HL-60 (cell line): ENCODE data around the gene LNPEP.
A peak's percentile ranks its signal among the peaks of the same experiment; 100 is the strongest.

Experiments
- DNase-seq, 2 experiments: peaks; one replicate each; pipeline ENCODE4 v3.0.0-alpha.2; 2010 to 2020; ENCODE audit warnings: low read depth in 1 of 2, low spot score in 1 of 2
- H3K27ac ChIP-seq: fragments of 250-450 bp; sonication (Bioruptor Pico); replicated peaks from 2 replicates; pipeline ENCODE4 v1.5.1; 2020; ENCODE audit warnings: mild to moderate bottlenecking, moderate library complexity
- H3K27me3 ChIP-seq: fragments of 250-450 bp; sonication (Bioruptor Pico); 2 replicates; pipeline ENCODE4 v1.5.1; 2021; ENCODE audit warnings: mild to moderate bottlenecking, moderate library complexity; ENCODE audit not compliant: insufficient read depth, poor library complexity, severe bottlenecking
- H3K4me3 ChIP-seq: replicated peaks from 2 replicates; pipeline ENCODE4 v1.5.1; 2011; ENCODE audit warnings: mild to moderate bottlenecking, control low read depth, low read length; ENCODE audit not compliant: insufficient read depth
- GABPA ChIP-seq: IDR thresholded peaks from 2 replicates; pipeline ENCODE4 v1.6.1; 2012; ENCODE audit warnings: low read depth
- POLR2AphosphoS5 ChIP-seq: IDR thresholded peaks from 2 replicates; pipeline ENCODE4 v1.6.1; 2012; ENCODE audit warnings: low read depth
- SPI1 ChIP-seq: IDR thresholded peaks from 2 replicates; pipeline ENCODE4 v1.6.1; 2012; ENCODE audit warnings: low read depth, mild to moderate bottlenecking, borderline replicate concordance
- TF ChIP-seq, protein P1 (sequence below): IDR thresholded peaks from 2 replicates; pipeline ENCODE4 v1.6.1; 2012; ENCODE audit warnings: low read depth; ENCODE audit not compliant: insufficient replicate concordance
- TF ChIP-seq, protein P2 (sequence below): IDR thresholded peaks from one replicate; pipeline ENCODE4 v1.5.1; 2011; ENCODE audit warnings: low read length, control low read depth, inconsistent platforms; ENCODE audit not compliant: insufficient read depth

Gene LNPEP

DNA sequence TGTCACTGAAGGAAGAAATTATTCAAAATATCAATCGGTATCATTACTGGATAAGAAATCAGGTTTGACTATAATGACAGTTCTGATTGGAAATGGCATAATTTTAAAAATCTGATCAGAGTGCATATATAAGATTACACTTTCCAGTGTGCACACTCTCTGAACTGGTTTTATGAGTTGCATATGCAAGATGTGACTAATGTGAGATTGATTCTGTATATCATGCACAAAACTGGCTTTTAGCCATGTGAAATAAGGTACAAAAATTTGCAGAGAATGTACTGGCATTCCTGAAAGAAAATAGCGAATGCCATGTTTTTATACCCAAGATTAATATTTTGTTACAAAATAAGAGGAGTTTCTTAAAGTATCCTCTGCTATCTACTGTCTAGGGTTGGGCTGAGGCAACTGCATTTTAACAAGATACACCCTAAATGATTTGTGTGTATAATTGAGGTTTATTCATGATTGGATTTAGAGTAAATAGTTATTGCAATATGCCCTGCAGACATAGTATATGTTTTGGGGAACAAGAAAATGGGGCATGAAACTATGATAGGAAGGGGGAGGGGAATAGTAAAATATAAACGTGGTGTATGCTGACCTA is 70.7 kb downstream of the LNPEP start:
- TF ChIP-seq, protein P1, sequence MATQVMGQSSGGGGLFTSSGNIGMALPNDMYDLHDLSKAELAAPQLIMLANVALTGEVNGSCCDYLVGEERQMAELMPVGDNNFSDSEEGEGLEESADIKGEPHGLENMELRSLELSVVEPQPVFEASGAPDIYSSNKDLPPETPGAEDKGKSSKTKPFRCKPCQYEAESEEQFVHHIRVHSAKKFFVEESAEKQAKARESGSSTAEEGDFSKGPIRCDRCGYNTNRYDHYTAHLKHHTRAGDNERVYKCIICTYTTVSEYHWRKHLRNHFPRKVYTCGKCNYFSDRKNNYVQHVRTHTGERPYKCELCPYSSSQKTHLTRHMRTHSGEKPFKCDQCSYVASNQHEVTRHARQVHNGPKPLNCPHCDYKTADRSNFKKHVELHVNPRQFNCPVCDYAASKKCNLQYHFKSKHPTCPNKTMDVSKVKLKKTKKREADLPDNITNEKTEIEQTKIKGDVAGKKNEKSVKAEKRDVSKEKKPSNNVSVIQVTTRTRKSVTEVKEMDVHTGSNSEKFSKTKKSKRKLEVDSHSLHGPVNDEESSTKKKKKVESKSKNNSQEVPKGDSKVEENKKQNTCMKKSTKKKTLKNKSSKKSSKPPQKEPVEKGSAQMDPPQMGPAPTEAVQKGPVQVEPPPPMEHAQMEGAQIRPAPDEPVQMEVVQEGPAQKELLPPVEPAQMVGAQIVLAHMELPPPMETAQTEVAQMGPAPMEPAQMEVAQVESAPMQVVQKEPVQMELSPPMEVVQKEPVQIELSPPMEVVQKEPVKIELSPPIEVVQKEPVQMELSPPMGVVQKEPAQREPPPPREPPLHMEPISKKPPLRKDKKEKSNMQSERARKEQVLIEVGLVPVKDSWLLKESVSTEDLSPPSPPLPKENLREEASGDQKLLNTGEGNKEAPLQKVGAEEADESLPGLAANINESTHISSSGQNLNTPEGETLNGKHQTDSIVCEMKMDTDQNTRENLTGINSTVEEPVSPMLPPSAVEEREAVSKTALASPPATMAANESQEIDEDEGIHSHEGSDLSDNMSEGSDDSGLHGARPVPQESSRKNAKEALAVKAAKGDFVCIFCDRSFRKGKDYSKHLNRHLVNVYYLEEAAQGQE = no peak
- TF ChIP-seq POLR2AphosphoS5 (no peak), SPI1 (no peak), GABPA (no peak)
- TF ChIP-seq, protein P2, sequence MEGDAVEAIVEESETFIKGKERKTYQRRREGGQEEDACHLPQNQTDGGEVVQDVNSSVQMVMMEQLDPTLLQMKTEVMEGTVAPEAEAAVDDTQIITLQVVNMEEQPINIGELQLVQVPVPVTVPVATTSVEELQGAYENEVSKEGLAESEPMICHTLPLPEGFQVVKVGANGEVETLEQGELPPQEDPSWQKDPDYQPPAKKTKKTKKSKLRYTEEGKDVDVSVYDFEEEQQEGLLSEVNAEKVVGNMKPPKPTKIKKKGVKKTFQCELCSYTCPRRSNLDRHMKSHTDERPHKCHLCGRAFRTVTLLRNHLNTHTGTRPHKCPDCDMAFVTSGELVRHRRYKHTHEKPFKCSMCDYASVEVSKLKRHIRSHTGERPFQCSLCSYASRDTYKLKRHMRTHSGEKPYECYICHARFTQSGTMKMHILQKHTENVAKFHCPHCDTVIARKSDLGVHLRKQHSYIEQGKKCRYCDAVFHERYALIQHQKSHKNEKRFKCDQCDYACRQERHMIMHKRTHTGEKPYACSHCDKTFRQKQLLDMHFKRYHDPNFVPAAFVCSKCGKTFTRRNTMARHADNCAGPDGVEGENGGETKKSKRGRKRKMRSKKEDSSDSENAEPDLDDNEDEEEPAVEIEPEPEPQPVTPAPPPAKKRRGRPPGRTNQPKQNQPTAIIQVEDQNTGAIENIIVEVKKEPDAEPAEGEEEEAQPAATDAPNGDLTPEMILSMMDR = no peak
- no peak for DNase-seq
- Histone ChIP-seq H3K27me3 (no peaks in the 10 kb centered on the region), H3K4me3 (no peak overlapping the region), H3K27ac (no peak overlapping the region)

DNA sequence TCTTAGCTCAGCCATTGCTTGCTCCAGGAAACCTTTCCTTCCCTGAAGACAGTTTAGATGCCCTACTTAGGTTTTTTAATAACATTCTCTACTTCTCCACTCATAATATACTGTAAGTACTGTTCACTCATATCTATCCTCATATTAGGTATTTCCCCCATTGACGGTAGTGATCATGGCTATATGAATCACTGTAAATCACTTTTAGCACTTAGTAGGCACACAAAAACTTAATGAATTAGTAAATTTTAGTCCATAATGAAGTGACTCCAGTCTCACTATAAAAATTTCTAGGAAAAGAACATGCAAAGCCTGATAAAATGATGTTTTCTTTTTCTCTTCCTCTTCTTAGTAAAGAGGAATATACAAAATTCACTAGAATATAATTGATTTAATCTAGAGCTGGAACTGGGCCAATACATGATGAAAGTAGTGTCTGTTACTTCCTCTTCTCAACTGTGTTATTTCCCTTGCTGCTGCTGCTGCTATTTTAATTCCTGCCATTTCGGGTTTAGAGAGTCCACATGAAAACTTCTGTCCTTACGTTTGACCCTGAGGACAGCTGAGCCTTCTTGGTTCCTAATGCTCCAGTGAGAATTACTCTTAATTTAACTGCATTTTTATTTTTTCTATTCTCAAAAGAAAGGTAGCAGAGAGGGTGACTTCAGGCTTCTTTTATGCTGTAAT is 73.5 kb downstream of the LNPEP start:
- peak overlapping the region; percentile 59 for H3K27ac ChIP-seq
- DNase-seq = peak; percentile 27 to 43
- no peaks in the 10 kb centered on the region for H3K27me3 ChIP-seq
- no peak overlapping the region for H3K4me3 ChIP-seq
- TF ChIP-seq POLR2AphosphoS5 (no peak), GABPA (no peak), SPI1 (no peak; the same call in 1 of the 2 replicates)
- TF ChIP-seq, protein P1 = no peak
- TF ChIP-seq, protein P2 = no peak

DNA sequence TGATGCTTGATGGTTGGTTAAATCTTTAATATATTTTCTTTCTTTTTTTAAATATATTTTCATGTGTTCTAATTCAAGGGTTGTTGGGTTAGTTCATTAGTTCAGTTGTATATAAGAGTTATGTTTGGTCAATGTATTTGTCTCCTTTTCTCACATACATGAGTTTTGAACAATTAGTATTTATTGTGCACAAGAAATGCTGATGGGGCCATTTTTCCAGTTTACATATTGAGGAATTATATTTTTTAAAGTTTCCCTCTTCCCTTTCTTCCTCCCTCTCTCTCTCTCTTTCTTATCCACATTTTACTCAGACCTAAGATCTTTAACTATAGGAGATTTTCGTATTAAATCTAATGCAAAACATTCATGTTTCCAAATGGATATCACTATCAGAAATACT is 74.0 kb downstream of the LNPEP start:
- TF ChIP-seq SPI1 (no peak), GABPA (no peak), POLR2AphosphoS5 (no peak)
- TF ChIP-seq, protein P1 = no peak
- TF ChIP-seq, protein P2 = no peak
- Histone ChIP-seq H3K27me3 (no peaks in the 10 kb centered on the region), H3K4me3 (no peak overlapping the region), H3K27ac (peak overlapping the region; percentile 59)
- no peak for DNase-seq
